GM21367 (cell line): Measurements from ENCODE around the gene VEGFA.

Experiments
- ATAC-seq: cut with Tn5 transposase; IDR thresholded peaks from one replicate; pipeline ENCODE4 v1.9.1; 2021; ENCODE audit not compliant: unreplicated experiment

The VEGFA gene

GRCh38 chr6:43738877-43739641 lies 31.0 kb upstream of the VEGFA start:
- no peak for ATAC-seq

DNA sequence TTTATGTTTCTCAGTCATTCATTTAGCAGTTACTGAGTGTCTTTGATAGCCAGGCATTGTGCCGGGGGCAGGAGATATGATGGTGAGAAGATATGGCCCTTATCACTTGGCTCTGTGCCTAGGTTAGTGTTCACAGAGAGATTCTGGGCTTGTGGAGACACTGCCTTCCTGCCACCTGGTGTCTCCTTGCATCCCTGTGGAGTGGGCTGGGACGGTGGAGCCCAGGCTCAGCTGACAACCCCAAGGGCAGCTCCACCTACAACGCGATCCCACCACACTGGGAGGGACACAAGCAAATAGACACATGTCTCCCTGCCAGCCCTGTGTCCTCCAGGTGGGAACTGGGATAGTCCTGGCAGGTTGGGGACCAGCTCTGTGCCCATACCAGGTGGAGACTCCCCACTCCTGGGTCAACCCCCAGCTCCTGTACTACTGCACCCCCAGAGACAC lies 30.3 kb upstream of the VEGFA start:
- no peak for ATAC-seq

GRCh38 chr6:43740321-43740960 lies 29.6 kb upstream of the VEGFA start:
- no peak for ATAC-seq

DNA sequence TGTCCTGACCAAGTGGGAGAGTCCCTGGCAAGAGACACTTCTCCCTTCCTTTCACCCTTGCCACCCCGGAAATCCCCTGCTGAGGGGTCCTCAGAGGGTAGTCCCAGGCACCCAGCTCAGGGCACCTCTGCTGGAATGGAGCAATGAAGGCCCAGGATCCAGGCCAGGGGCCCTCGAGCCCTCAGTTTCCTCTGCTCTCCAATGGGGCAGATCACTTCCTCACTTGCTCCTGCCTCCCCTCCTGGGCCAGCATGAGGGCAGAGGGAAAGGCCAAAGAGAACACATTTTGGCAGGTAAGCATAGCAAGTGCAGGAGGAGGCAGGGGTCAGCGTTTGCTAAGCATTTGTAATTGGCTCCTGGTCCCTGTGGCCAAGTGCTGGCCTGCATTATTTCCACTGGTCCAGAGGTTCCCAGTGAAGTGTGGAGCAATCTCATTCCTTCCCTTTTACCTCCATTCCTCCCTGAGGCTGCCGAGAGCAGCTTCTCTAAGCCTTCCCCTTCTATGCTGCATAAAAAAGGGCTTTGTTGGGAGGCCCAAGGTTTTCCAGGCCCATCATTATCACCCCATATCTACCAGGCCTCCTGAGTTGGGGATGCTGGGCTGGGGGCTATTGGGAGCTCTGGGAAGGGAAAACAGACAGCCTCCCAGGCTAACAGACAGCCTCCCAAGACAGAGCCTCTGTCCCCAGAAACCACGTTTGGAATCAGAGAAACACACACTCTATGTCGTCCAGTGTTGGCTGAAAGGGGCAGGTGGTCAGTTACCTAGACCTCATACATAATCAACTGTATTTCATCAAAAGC lies 28.8 kb upstream of the VEGFA start:
- ATAC-seq, result no peak

GRCh38 chr6:43741829-43742228 lies 28.2 kb upstream of the VEGFA start:
- no peak for ATAC-seq

DNA sequence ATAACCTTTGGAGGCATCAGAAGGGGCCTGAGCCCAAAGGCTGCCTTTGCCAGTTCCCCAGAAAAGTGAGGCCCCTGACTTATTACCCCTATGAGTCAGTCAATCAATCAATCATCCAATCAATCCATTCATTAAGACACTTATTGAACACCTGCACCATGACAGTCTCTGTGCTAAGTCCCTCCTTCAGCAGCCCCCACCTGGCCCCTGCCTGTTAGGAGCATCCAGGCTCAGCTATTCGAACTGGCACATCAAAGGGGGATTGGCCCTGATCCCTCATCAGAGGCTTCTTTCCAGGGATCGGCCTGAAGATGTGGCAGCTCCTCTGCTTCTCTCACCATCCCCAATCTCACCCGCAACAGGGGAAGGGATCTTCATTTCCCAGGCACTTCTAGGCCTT lies 27.7 kb upstream of the VEGFA start:
- no peak for ATAC-seq

DNA sequence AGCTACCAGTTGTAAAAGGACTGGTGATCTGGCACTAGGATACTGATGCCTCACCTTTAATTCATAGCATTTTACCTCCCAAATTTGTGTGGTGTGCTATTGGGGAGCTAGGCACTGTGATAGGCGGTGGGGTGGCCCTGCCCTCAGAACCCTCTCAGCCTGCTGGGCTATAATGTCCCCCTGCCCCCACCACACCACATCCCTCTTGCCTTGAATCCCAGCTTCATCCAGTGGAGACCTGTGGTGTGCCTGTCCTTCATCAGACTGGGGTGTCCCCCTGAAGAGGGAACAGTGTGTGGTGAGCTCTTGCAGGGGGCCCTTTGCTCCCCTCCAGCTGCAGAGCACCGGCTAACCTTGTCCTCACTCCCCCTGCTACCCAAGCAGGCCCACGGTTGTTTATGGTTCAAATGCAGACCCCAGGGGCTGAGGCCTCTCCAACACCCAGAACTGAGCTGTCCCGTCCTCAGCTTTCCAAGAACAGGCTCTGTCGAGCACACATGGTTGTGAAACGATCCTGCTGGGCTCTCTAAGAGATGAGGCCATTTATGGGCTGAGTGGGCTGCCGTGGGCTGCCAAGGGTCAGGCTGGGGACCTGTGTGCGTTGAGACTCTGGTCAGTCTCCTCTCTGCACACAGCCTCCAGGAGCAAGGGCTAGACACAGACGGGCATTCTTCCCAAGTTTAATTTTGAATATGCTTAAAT lies 26.9 kb upstream of the VEGFA start:
- ATAC-seq, result no peak

DNA sequence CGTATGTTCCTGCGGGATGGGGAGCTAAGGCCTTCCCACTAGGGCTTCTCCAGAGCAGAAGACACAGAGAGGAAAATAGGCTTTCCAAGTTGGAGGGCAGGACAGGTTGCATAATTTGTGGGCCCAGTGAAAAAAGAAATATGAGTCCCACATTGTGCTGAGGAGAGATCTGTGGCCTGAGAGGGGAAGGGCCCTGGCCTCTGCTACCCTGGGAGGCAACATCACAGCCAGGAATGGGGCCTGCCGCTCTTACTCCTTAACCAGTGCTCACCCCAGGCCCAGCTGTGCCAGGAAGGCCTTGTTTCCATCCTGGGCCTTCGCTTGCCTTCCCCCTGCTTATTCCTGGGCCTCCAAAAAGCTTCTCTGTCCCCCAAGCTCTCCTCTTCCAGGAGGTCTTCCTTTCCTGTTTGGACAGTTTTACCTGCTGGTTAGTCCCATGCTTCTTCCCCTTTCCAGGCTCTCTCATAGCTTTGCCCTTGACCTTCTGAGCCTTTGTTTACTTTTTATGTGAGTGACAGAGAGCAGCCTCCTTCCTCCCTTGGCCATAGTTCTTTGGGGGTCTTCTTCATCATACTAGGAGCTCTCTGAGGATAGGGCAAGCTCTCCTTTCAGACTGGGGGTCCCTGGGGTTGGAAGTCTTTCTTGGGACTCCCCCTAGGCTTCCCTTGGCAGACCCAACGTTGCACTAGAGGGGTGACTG lies 26.2 kb upstream of the VEGFA start:
- ATAC-seq, result no peak

DNA sequence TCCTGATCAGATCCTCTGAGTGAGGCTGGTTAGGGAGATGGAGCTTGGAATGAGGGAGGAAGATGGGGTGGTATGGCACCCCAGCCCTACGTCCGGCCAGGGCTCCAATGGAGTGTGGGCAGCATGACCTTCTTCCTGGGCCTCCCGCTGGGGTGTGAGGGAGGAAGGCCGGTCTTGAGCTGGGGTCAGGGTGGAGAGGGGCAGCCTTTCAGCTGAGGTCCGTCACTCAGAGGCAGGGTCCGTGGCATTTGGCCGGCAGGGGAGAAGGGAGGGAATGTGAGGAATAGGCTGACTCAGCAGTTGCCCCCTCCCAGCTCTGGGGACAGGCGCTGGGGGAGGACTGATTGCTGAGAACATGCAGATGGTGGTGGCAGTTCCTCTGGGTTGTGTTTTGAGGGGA lies 25.5 kb upstream of the VEGFA start:
- no peak for ATAC-seq

- ATAC-seq, result no peak
Observed at GRCh38 chr6:43744931-43745727, 24.9 kb upstream of the VEGFA start.

- no peak for ATAC-seq
Observed at GRCh38 chr6:43746071-43746470, 23.9 kb upstream of the VEGFA start.

DNA sequence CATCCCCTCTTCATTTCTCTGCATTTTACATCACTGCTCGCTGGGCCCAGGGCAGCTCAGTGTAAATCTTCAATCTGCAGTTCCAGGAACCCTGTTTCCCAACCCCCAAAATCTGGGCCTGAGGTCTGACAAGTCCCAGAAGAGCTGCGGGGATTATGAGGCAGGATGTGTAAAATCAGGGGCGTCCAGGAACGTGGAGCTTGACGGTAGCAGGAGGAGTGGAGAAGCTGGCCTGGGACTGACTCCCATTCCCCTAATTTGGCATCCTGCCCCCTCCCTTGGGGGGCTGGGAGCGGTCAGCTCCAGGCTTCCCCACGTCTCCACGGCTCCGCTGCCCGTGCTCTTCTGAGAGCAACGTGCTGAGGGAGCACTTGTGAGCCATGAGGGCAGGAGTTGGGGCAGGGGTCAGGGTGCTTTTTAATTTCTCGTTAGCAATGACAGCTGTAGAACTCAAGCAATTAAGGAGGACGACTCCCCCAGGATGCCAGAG lies 23.4 kb upstream of the VEGFA start:
- ATAC-seq, result no peak

DNA sequence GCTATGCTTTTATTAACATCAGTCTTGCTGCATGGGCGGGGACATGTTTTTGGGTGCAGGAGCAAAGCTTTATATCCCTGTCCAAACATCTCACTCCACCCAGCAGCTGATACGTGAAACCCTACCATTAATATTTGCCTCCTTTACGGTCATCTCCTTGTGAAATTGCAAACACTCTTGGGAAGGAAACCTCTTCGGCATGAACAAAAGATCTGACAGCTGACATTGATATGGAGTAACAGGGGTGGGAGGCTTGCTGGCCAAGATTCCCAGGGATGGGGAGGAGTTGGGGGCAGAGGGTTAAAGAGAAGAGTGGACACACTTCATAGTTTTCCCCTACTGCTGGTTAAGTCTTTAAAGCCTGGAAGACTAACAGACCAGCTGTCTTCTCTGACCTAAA lies 22.2 kb upstream of the VEGFA start:
- ATAC-seq, result no peak

DNA sequence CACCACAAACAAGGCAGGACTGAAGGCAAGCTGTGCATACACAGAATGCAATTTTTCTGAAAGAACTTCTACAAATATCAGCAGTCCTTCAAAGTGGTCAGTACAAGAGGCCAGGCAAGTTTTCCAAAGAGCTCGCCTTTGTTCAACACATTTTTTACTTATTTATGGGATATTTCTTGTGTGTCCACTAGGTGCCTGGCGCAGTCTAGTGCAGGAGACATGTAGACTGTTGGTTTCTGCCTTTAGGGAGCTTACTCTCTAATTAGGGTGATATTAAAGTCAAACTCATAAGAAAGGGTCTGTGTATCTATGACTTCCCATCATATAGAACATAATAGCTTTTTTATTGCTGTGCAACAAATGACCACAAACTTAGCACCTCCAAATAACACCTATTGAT lies 21.2 kb upstream of the VEGFA start:
- ATAC-seq, result no peak

DNA sequence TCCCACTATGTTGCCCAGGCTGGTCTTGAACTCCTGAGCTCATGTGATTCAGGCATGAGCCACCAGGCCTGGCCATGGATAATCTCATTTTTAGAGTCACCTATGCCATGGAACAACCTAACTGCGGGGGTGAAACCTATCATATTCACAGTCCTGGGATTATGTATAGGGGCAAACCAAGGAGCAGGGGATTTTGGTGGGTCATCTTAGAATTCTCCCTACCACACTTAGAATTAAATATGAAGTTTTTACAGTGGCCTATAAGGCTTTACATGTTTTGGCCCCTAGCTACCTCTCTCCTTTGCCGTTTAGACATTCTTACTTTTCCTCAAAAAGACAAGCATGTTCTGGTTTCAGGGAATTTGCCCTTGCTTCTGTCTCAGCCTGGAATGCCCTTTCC lies 20.6 kb upstream of the VEGFA start:
- no peak for ATAC-seq

DNA sequence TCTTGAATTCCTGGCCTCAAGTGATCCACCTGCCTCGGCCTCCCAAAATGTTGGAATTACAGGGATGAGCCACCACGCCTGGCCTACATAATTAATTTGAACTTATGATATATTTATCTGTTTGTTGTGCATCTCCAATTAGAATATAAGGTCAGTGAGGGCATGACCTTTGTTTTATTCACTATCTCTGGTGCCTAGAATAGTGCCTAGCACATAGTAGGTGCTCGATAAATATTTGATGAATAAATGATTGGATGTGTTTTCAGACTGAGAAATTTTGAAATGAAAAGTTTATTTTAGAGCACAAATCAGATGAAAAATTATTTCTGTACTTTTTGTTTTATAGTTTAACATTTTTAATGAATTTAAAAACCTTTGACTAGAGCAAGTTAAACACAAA lies 19.4 kb upstream of the VEGFA start:
- ATAC-seq, result no peak

DNA sequence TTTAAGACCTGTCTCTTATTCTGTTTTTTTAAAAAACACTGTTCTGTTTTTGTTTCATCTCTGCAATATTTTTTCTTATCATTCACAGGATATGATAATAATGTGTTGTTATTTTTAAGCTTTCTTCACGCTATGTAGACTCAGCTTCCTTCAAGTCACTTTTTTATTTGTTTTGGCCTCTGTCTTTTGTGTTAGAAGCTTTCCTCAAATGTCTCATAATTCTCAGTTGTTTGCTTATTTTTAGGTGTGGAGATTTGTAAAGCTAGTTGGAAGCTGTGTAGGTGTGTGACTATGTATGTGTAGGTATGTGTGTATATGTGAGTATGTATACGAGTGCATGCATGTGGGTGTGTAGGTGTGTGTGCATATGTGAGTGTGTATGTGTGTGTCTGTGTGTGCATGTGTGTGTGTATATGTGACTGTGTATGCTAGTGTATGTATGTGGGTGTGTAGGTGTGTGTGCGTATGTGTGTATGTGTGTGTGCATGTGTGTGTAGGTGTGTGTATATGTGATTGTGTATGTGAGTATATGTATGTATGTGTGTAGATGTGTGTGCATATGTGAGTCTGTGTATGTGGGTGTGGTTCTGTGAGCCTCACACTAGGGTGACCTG lies 16.3 kb upstream of the VEGFA start:
- no peak for ATAC-seq

- no peak for ATAC-seq
Observed at GRCh38 chr6:43757966-43758616, 11.9 kb upstream of the VEGFA start.

- no peak for ATAC-seq
Observed at GRCh38 chr6:43758617-43759050, 11.4 kb upstream of the VEGFA start.
